ENCODE data around the gene CHST1.

GRCh38 chr11:45610627-45611026 lies 54.8 kb downstream of the CHST1 start:
- TF ChIP-seq, protein P1, sequence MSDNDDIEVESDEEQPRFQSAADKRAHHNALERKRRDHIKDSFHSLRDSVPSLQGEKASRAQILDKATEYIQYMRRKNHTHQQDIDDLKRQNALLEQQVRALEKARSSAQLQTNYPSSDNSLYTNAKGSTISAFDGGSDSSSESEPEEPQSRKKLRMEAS (IDR thresholded peaks at IDR 0.05), result no peak
- TF ChIP-seq, protein P2, sequence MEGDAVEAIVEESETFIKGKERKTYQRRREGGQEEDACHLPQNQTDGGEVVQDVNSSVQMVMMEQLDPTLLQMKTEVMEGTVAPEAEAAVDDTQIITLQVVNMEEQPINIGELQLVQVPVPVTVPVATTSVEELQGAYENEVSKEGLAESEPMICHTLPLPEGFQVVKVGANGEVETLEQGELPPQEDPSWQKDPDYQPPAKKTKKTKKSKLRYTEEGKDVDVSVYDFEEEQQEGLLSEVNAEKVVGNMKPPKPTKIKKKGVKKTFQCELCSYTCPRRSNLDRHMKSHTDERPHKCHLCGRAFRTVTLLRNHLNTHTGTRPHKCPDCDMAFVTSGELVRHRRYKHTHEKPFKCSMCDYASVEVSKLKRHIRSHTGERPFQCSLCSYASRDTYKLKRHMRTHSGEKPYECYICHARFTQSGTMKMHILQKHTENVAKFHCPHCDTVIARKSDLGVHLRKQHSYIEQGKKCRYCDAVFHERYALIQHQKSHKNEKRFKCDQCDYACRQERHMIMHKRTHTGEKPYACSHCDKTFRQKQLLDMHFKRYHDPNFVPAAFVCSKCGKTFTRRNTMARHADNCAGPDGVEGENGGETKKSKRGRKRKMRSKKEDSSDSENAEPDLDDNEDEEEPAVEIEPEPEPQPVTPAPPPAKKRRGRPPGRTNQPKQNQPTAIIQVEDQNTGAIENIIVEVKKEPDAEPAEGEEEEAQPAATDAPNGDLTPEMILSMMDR (IDR thresholded peaks at IDR 0.05), result no peak
- TF ChIP-seq EP300 (IDR thresholded peaks at IDR 0.05) (no peak), RFX5 (IDR thresholded peaks at IDR 0.05) (no peak), CEBPB (IDR thresholded peaks at IDR 0.05) (no peak), POLR2A (IDR thresholded peaks at IDR 0.05; ENCODE audit: low read length) (no peak)
